ENCODE data around the gene FGB.

GRCh38 chr4:154584259-154584658, 21.4 kb downstream of the FGB start:
- TF ChIP-seq CTCF (IDR thresholded peaks at IDR 0.05) (no peak), POLR2A (IDR thresholded peaks at IDR 0.05) (no peak)

Data from thyroid gland (tissue), 4 donors.